ENCODE data around the gene RAVER2. TPM values are rescaled to one million over a fixed set of nuclear protein-coding genes. Genes with fewer than 3 reads are reported as not detected.
"Not testable (repeated sequence)": the region's sequence is repeated elsewhere in the genome, so short reads cannot be mapped to it uniquely, and the experiment has no call there.

Gene RAVER2
- total RNA-seq, 1 experiment from 2014 or later, result 12.9 TPM

GRCh38 chr1:64766429-64766828 lies 21.6 kb downstream of the RAVER2 start:
- H3K9me3 Mint-ChIP-seq (ENCODE audit: unreplicated experiment), result no peaks in the 10 kb centered on the region
- H3K36me3 ChIP-seq (ENCODE audit: control insufficient read depth, insufficient read depth, low read length), result no peaks in the 10 kb centered on the region
- H3K27me3 ChIP-seq (replicated peaks; ENCODE audit: control insufficient read depth, insufficient read depth, low read length), result no peaks in the 10 kb centered on the region
- intact Hi-C loops (cut with micrococcal nuclease; ENCODE audit: unreplicated experiment), result no loop called here
- POLR2A ChIA-PET, result no interaction called here
- no peak for TF ChIP-seq CTCF (IDR thresholded peaks at IDR 0.05; ENCODE audit: insufficient read depth in 1 of 2, low read depth in 1 of 2, low read length in 1 of 2, severe bottlenecking in 1 of 2, unreplicated experiment in 1 of 2)
- H3K4me3 ChIP-seq (ENCODE audit: low read depth, low read length), result no peak overlapping the region
- H3K27me3 Mint-ChIP-seq (ENCODE audit: insufficient read depth, unreplicated experiment), result no peaks in the 10 kb centered on the region
- DNase-seq, result no peak
- no peak overlapping the region for H3K27ac Mint-ChIP-seq (ENCODE audit: unreplicated experiment)
- H3K4me1 Mint-ChIP-seq (ENCODE audit: low read depth, unreplicated experiment), result no peaks in the 10 kb centered on the region
- no peaks in the 10 kb centered on the region for H3K36me3 Mint-ChIP-seq (ENCODE audit: insufficient read depth, unreplicated experiment)
- CTCF ChIA-PET, result no interaction called here
- no peaks in the 10 kb centered on the region for H3K4me1 ChIP-seq
- no peak overlapping the region for H3K4me3 Mint-ChIP-seq (ENCODE audit: unreplicated experiment)
- no peaks in the 10 kb centered on the region for H3K9me3 ChIP-seq
- no TSS peak for BruUV-seq (replicated peaks)

DNA sequence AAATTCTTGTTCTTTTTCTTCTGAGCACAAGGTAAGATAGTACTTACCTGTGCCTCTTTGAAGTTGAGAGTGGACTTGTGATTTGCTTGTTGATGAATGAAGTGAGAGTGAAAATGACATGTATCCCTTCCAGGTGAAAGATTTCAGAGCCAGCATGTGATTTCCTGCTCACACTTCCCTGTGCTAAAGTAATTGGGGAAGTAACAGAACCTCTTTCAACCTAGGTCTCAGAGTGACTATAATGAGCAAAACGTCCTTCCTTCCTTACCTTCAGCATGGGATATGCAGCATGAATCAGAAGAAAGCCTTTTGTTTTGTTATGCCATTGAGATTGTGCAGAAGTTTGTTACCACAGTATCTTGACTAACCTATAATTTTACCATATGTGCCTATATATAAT lies 24.6 kb downstream of the RAVER2 start:
- POLR2A ChIA-PET, result no interaction called here
- no peaks in the 10 kb centered on the region for H3K27me3 Mint-ChIP-seq (ENCODE audit: insufficient read depth, unreplicated experiment)

GRCh38 chr1:64769971-64770370 lies 25.1 kb downstream of the RAVER2 start:
- Mint-ChIP-seq H3K36me3 (ENCODE audit: insufficient read depth, unreplicated experiment) (peaks cover 5% of the 10 kb centered on the region), H3K27me3 (ENCODE audit: insufficient read depth, unreplicated experiment) (no peaks in the 10 kb centered on the region), H3K27ac (ENCODE audit: unreplicated experiment) (no peak overlapping the region), H3K4me1 (ENCODE audit: low read depth, unreplicated experiment) (no peaks in the 10 kb centered on the region), H3K4me3 (ENCODE audit: unreplicated experiment) (no peak overlapping the region), H3K9me3 (ENCODE audit: unreplicated experiment) (peaks cover 10% of the 10 kb centered on the region)
- intact Hi-C loops (cut with micrococcal nuclease; ENCODE audit: unreplicated experiment), result no loop called here
- H3K4me1 ChIP-seq, result no peaks in the 10 kb centered on the region
- no peak for DNase-seq
- ChIA-PET CTCF (no interaction called here), POLR2A (no interaction called here)
- H3K36me3 ChIP-seq (ENCODE audit: control insufficient read depth, insufficient read depth, low read length), result no peaks in the 10 kb centered on the region
- no peaks in the 10 kb centered on the region for H3K27me3 ChIP-seq (replicated peaks; ENCODE audit: control insufficient read depth, insufficient read depth, low read length)
- H3K9me3 ChIP-seq, result no peaks in the 10 kb centered on the region
- no peak for TF ChIP-seq CTCF (IDR thresholded peaks at IDR 0.05; ENCODE audit: insufficient read depth in 1 of 2, low read depth in 1 of 2, low read length in 1 of 2, severe bottlenecking in 1 of 2, unreplicated experiment in 1 of 2)
- no TSS peak for BruUV-seq (replicated peaks)
- no peak overlapping the region for H3K4me3 ChIP-seq (ENCODE audit: low read depth, low read length)

More for the DNA sequence above, 24.6 kb downstream of the RAVER2 start:
- no peaks in the 10 kb centered on the region for H3K9me3 ChIP-seq
- H3K4me1 Mint-ChIP-seq (ENCODE audit: low read depth, unreplicated experiment), result no peaks in the 10 kb centered on the region
- H3K4me3 ChIP-seq (ENCODE audit: low read depth, low read length), result no peak overlapping the region
- no peaks in the 10 kb centered on the region for H3K36me3 ChIP-seq (ENCODE audit: control insufficient read depth, insufficient read depth, low read length)
- no peak overlapping the region for H3K4me3 Mint-ChIP-seq (ENCODE audit: unreplicated experiment)
- intact Hi-C loops (cut with micrococcal nuclease; ENCODE audit: unreplicated experiment), result no loop called here
- TF ChIP-seq CTCF (IDR thresholded peaks at IDR 0.05; ENCODE audit: insufficient read depth in 1 of 2, low read depth in 1 of 2, low read length in 1 of 2, severe bottlenecking in 1 of 2, unreplicated experiment in 1 of 2), result no peak
- no TSS peak for BruUV-seq (replicated peaks)
- H3K27me3 ChIP-seq (replicated peaks; ENCODE audit: control insufficient read depth, insufficient read depth, low read length), result no peaks in the 10 kb centered on the region
- no peak overlapping the region for H3K27ac Mint-ChIP-seq (ENCODE audit: unreplicated experiment)
- H3K9me3 Mint-ChIP-seq (ENCODE audit: unreplicated experiment), result peaks cover 10% of the 10 kb centered on the region
- no peaks in the 10 kb centered on the region for H3K4me1 ChIP-seq
- CTCF ChIA-PET, result no interaction called here
- peaks cover 5% of the 10 kb centered on the region for H3K36me3 Mint-ChIP-seq (ENCODE audit: insufficient read depth, unreplicated experiment)
- DNase-seq, result no peak

DNA sequence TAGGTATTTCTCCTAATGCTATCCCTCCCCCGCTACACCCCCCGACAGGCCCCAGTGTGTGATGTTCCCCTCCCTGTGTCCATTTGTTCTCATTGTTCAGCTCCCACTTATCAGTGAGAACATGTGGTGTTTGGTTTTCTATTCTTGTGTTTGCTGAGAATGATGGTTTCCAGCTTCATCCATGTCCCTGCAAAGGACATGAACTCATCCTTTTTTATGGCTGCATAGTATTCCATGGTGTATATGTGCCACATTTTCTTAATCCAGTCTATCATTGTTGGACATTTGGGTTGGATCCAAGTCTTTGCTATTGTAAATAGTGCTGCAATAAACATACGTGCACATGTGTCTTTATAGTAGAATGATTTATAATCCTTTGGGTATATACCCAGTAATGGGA lies 28.4 kb downstream of the RAVER2 start:
- POLR2A ChIA-PET; H3K4me1 Mint-ChIP-seq (ENCODE audit: low read depth, unreplicated experiment); H3K4me1 ChIP-seq; H3K36me3 ChIP-seq (ENCODE audit: control insufficient read depth, insufficient read depth, low read length); H3K4me3 ChIP-seq (ENCODE audit: low read depth, low read length); H3K27ac Mint-ChIP-seq (ENCODE audit: unreplicated experiment); H3K36me3 Mint-ChIP-seq (ENCODE audit: insufficient read depth, unreplicated experiment); BruUV-seq (replicated peaks); CTCF ChIA-PET; H3K27me3 Mint-ChIP-seq (ENCODE audit: insufficient read depth, unreplicated experiment); H3K4me3 Mint-ChIP-seq (ENCODE audit: unreplicated experiment); H3K9me3 Mint-ChIP-seq (ENCODE audit: unreplicated experiment); H3K9me3 ChIP-seq; H3K27me3 ChIP-seq (replicated peaks; ENCODE audit: control insufficient read depth, insufficient read depth, low read length); intact Hi-C loops (cut with micrococcal nuclease; ENCODE audit: unreplicated experiment); DNase-seq: not testable (repeated sequence)
